Keratinocyte (primary cell): ENCODE data around the gene TBC1D10B. TPM values are rescaled to one million over a fixed set of nuclear protein-coding genes. Genes with fewer than 3 reads are reported as not detected.

Experiments
- DNase-seq: peaks from one replicate; pipeline ENCODE4 v3.0.0-alpha.2; 2011; ENCODE audit warnings: low read depth, missing footprints, low spot score
- FAIRE-seq: peaks from 2 replicates; lab custom pipeline; 2011; peaks lifted over from hg19 to GRCh38; lab: Jason Lieb, UNC
- H2AFZ ChIP-seq: 2 replicates; pipeline ENCODE4 v1.6.0; 2012; ENCODE audit warnings: low read length, control low read depth, inconsistent platforms; ENCODE audit not compliant: control insufficient read depth
- H3K27ac ChIP-seq: 2 replicates; pipeline ENCODE4 v1.5.1; 2011; ENCODE audit warnings: low read length; ENCODE audit not compliant: control insufficient read depth, insufficient read depth
- H3K27me3 ChIP-seq: 3 replicates; pipeline ENCODE4 v1.6.0; 2011; ENCODE audit warnings: low read length; ENCODE audit not compliant: control insufficient read depth, insufficient read depth; ENCODE audit errors: extremely low read depth
- H3K36me3 ChIP-seq, 2 experiments: 2 replicates in 1 of 2; 3 replicates in 1 of 2; pipeline ENCODE4 v1.5.1; 2011; ENCODE audit warnings: low read length in 2 of 2, mild to moderate bottlenecking in 1 of 2; ENCODE audit not compliant: control insufficient read depth in 2 of 2, insufficient read depth in 2 of 2; ENCODE audit errors: extremely low read depth in 1 of 2
- H3K4me1 ChIP-seq: 3 replicates; pipeline ENCODE4 v1.5.1; 2011; ENCODE audit warnings: low read length; ENCODE audit not compliant: control insufficient read depth, insufficient read depth; ENCODE audit errors: extremely low read depth
- H3K4me2 ChIP-seq: 3 replicates; pipeline ENCODE4 v1.6.0; 2011; ENCODE audit warnings: low read depth, low read length; ENCODE audit not compliant: control insufficient read depth, insufficient read depth; ENCODE audit errors: extremely low read depth
- H3K4me3 ChIP-seq, 3 experiments: fragments of 200-600 bp in 1 of 3; sonication (generic) in 1 of 3; 2 replicates in 2 of 3; 3 replicates in 1 of 3; pipeline ENCODE4 v1.5.1; 2011 to 2016; ENCODE audit warnings: low read length in 3 of 3, mild to moderate bottlenecking in 3 of 3, control low read depth in 2 of 3, inconsistent platforms in 1 of 3, low read depth in 1 of 3, mixed read lengths in 1 of 3, mixed run types in 1 of 3, moderate library complexity in 1 of 3; ENCODE audit not compliant: control insufficient read depth in 2 of 3, insufficient read depth in 2 of 3; ENCODE audit errors: extremely low read depth in 1 of 3
- H3K79me2 ChIP-seq: 2 replicates; pipeline ENCODE4 v1.6.0; 2012; ENCODE audit warnings: low read length; ENCODE audit not compliant: control insufficient read depth, insufficient read depth
- H3K9ac ChIP-seq: 3 replicates; pipeline ENCODE4 v1.6.0; 2011; ENCODE audit warnings: low read length; ENCODE audit not compliant: control insufficient read depth, insufficient read depth; ENCODE audit errors: extremely low read depth
- H3K9me1 ChIP-seq: 3 replicates; pipeline ENCODE4 v1.6.0; 2011; ENCODE audit warnings: low read length; ENCODE audit not compliant: control insufficient read depth, insufficient read depth; ENCODE audit errors: extremely low read depth
- H3K9me3 ChIP-seq: 2 replicates; pipeline ENCODE4 v1.5.1; 2012; ENCODE audit warnings: low read depth, low read length; ENCODE audit not compliant: control insufficient read depth
- H4K20me1 ChIP-seq: 3 replicates; pipeline ENCODE4 v1.6.0; 2011; ENCODE audit warnings: low read length; ENCODE audit not compliant: control insufficient read depth, insufficient read depth; ENCODE audit errors: extremely low read depth
- CTCF ChIP-seq, 3 experiments: IDR thresholded peaks in 1 of 3; conservative IDR thresholded peaks in 1 of 3; optimal IDR thresholded peaks in 1 of 3; 2 replicates in 2 of 3; 3 replicates in 1 of 3; pipeline versions ENCODE3 to v1.5.1; 2011; ENCODE audit warnings: low read length in 3 of 3, mild to moderate bottlenecking in 3 of 3, moderate library complexity in 2 of 3, control low read depth in 1 of 3, inconsistent platforms in 1 of 3; ENCODE audit not compliant: insufficient read depth in 2 of 3; ENCODE audit errors: extremely low read depth in 1 of 3
- EZH2 ChIP-seq: IDR thresholded peaks from one replicate; pipeline ENCODE4 v1.6.1; 2012; ENCODE audit warnings: inconsistent platforms, mild to moderate bottlenecking, low read length, moderate library complexity
- dilution Hi-C: fragments of 300-500 bp; cut with MboI; formaldehyde crosslinking; loops from one replicate; pipeline ENCODE4 v1.7.0; 2020; ENCODE audit warnings: low sequenced_read_pairs; ENCODE audit not compliant: extremely low pct_ligation_motif_present
- polyA plus RNA-seq, 5 experiments: library from polyadenylated mRNA; depleted of rRNA in 3 of 5; stranded (reverse) in 3 of 5; stranded (forward) in 1 of 5; unstranded in 1 of 5; fragments of >200 nt; gene quantifications; 1 replicate in 1 of 5; 2 replicates in 3 of 5; 3 replicates in 1 of 5; pipeline versions ENCODE4 v1.2.1 to v1.2.3, GENCODE V29; 2011 to 2012; ENCODE audit warnings: missing spikeins in 2 of 5, low read depth in 1 of 5, low replicate concordance in 1 of 5

Gene TBC1D10B
- polyA plus RNA-seq, 1 donor (not counting 4 experiments of a cell fraction or from before 2014, with no cell fraction given): 8.6 TPM

- no peak for FAIRE-seq
- H3K4me2 ChIP-seq: no peak overlapping the region
- DNase-seq: no peak
- no peak for TF ChIP-seq CTCF (optimal IDR thresholded peaks at IDR 0.05 in 1 of 3, IDR thresholded peaks at IDR 0.05 in 1 of 3, conservative IDR thresholded peaks at IDR 0.05 in 1 of 3; ENCODE audit: extremely low read depth in 1 of 3, insufficient read depth in 2 of 3, low read length in 3 of 3)
- no peak for TF ChIP-seq EZH2
- H2AFZ ChIP-seq: no peak overlapping the region
- peaks cover 25 to 29% of the 10 kb centered on the region in 2 experiments for H3K36me3 ChIP-seq
- H3K9ac ChIP-seq: no peak overlapping the region
- peaks cover 16% of the 10 kb centered on the region for H3K4me1 ChIP-seq
- no peaks in the 10 kb centered on the region for H3K9me1 ChIP-seq
- H3K9me3 ChIP-seq: no peaks in the 10 kb centered on the region
- peaks cover 43% of the 10 kb centered on the region for H3K79me2 ChIP-seq
- dilution Hi-C loops: no loop called here
- H3K27ac ChIP-seq: no peak overlapping the region
- no peaks in the 10 kb centered on the region for H3K27me3 ChIP-seq
- no peak overlapping the region for H3K4me3 ChIP-seq
- no peaks in the 10 kb centered on the region for H4K20me1 ChIP-seq
Measured at GRCh38 chr16:30358577-30358936, 11.7 kb downstream of the TBC1D10B start.

GRCh38 chr16:30357715-30358576 lies 12.3 kb downstream of the TBC1D10B start:
- Histone ChIP-seq H3K27ac (no peak overlapping the region), H3K4me2 (no peak overlapping the region), H4K20me1 (no peaks in the 10 kb centered on the region), H3K4me3 (no peak overlapping the region), H3K36me3 (peaks cover 26 to 29% of the 10 kb centered on the region in 2 experiments), H3K4me1 (peaks cover 16% of the 10 kb centered on the region), H2AFZ (no peak overlapping the region), H3K27me3 (no peaks in the 10 kb centered on the region), H3K9ac (no peak overlapping the region), H3K79me2 (peaks cover 43% of the 10 kb centered on the region), H3K9me3 (no peaks in the 10 kb centered on the region), H3K9me1 (no peaks in the 10 kb centered on the region)
- no peak for FAIRE-seq
- dilution Hi-C loops: no loop called here
- no peak for TF ChIP-seq CTCF (optimal IDR thresholded peaks at IDR 0.05 in 1 of 3, IDR thresholded peaks at IDR 0.05 in 1 of 3, conservative IDR thresholded peaks at IDR 0.05 in 1 of 3; ENCODE audit: extremely low read depth in 1 of 3, insufficient read depth in 2 of 3, low read length in 3 of 3)
- TF ChIP-seq EZH2: no peak
- no peak for DNase-seq
